ENCODE data around the gene CCDC187.

The CCDC187 gene

DNA sequence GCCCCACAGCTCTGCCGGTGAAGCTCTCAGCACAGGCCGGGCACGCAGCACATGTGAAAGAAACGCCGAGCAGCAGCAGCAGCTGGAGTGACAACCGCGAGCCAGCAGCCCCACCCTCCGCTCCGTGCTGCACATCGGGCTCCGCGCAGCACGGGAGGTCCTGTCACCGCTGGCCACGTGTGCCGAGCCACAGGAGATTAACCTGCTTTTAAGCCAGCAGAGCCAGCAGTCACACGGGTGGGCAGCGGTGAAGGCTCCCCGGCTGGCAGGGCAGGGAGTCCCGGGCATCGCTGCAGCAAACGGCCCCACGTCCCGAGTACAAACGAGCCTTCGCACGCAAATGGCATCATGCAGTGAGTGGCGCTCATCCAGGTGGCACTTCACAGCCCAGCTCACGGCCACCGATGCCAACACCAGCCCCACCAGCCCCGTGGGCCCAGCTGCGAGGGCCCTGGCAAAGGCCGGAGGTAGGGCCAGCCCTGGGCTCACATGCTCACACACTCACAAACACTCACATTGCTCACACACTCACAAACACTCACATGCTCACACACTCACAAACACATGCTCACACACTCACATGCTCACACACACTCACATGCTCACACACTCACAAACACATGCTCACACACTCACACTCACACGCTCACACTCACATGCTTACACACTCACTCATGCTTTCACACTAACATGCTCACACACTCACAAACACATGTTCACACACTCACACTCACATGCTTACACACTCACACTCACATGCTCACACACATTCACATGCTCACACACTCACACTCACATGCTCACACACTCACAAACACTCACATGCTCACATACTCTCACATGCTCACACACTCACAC is 11.1 kb downstream of the CCDC187 start:
- H3K4me3 ChIP-seq (ENCODE audit: low read length) = no peak overlapping the region
- TF ChIP-seq, protein P1, sequence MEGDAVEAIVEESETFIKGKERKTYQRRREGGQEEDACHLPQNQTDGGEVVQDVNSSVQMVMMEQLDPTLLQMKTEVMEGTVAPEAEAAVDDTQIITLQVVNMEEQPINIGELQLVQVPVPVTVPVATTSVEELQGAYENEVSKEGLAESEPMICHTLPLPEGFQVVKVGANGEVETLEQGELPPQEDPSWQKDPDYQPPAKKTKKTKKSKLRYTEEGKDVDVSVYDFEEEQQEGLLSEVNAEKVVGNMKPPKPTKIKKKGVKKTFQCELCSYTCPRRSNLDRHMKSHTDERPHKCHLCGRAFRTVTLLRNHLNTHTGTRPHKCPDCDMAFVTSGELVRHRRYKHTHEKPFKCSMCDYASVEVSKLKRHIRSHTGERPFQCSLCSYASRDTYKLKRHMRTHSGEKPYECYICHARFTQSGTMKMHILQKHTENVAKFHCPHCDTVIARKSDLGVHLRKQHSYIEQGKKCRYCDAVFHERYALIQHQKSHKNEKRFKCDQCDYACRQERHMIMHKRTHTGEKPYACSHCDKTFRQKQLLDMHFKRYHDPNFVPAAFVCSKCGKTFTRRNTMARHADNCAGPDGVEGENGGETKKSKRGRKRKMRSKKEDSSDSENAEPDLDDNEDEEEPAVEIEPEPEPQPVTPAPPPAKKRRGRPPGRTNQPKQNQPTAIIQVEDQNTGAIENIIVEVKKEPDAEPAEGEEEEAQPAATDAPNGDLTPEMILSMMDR (conservative IDR thresholded peaks at IDR 0.05; ENCODE audit: low read depth, low read length) = no peak

DNA sequence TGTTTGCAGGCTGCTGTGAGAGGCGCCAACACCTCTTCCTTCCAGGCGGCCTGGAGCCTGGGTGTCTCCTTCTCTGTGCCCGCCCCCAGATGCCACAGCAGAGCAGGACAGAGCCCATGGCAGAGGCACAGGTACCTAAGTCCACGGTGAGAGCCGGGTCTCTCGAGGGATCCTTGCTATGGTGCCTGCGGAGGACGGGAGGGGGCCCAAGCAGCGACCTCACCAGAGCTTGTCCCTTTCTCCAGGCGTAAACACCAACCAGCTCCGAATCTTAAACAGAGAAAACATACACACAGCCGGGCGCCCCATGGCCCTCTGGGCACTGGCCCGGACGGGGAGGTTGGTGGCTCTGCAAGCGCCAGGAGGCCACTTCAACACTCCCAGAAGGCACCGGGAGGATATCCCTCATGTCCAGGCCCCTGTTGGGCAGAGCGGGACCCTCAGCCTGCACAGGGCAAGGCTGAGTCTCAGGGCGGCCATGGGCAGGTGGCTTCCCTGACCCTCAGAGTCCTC is 11.8 kb downstream of the CCDC187 start:
- no peak for DNase-seq (ENCODE audit: low read depth)
- TF ChIP-seq, protein P1 (conservative IDR thresholded peaks at IDR 0.05; ENCODE audit: low read depth, low read length) = no peak
- no peak overlapping the region for H3K4me3 ChIP-seq (ENCODE audit: low read length)

More for the DNA sequence above, 11.1 kb downstream of the CCDC187 start:
- DNase-seq (ENCODE audit: low read depth) = no peak

DNA sequence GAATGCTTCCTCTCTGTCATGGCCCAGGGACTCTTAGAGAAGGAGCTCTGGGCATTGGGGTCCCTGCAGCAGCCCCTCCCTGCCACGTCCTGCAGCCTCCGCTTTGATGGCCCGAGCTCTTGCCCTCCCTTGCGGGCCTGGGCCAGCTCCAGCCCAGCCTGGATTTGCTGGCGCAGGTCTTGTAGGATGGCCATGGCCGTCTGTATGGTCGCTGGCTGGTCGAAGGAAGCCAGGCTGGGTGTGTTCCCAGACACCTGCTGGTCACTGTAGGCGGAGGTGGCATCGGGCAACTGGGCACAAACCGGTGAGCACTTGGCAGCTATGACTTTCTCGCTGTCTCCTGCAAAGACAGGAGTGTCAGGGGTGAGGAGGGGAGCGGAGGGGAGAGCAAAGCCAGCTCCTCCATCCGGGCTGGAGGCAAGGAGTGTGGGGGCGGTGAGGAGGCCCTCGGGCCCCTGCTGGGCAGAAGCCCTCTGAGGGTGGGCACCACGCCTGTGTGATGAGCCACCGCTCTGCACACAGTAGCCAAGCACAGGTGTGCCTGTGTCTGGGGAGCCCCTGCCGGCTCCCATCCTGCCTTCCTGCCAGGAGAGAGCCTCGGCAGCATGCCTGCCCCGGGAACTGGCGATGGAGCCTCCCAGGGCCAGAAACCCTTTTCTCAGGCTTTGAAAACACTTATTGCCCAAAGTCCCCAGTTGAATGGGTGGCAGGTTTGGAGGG is 12.4 kb downstream of the CCDC187 start:
- no peak overlapping the region for H3K4me3 ChIP-seq (ENCODE audit: low read length)
- DNase-seq (ENCODE audit: low read depth) = no peak
- TF ChIP-seq, protein P1 (conservative IDR thresholded peaks at IDR 0.05; ENCODE audit: low read depth, low read length) = no peak

DNA sequence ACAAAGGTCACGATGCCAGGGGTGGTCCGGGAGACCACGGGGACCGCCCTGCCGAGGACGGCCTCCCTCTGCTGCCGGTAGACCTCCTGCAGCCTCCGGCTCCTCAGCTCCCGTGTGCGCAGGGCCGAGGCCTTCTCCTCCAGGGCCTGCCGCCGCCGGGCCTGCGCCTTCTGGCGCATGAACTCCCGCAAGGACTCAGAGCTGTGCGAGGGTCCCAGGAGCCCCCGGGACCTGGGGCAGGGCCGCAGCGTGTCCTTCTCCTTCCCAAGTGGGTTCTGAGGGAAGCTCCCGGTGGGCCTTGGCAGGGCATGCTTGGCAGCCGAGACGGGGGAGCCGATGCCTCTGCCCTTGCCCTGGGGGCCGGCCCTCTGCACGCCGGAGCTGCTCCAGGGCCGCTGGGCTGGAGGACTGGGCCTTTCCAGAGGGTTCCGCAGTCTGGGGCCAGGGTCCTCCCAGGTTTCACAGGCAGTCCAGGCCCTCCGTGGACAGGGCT is 13.3 kb downstream of the CCDC187 start:
- DNase-seq (ENCODE audit: low read depth) = no peak
- no peak overlapping the region for H3K4me3 ChIP-seq (ENCODE audit: low read length)
- TF ChIP-seq, protein P1 (conservative IDR thresholded peaks at IDR 0.05; ENCODE audit: low read depth, low read length) = no peak

DNA sequence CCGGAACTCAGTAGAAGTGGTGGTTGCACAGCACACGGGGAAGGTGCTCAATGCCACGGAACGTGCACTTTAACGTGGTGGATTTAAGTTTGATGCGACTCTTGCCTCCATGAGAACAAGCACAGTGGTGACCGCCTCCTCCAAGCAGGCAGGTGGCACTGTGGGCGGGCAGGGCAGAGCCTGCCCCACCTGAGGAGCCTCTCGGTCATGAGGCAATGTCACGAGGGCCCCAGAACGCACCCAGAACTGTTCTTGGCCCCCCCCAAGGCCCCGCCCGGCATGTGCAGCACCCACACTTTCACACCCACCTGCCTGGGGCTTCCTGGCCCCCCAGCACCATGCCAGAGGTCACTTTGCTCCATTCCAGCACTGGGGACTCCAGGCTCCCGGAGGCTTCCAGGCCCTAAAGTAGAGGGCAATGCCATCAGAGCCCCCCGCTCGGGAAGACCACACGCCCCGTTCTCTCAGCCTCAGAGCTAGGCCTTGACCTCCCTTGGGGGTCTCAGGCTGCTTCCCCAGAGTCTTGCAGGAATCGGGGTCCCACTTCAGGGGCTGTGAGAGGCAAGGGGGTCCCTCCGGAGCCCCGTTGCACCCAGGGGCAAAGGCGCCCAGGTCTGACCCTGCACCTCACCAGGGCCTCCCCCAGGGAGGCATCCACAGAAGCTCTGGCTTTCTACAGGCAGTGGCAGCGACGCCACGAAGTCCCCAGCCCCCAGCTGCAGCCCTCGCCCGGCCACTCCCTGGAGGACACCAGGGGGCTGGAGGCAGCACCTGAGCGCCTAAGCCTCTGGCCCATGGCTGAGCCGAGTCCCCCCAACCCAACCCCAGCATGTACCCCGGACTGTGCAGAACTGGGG is 14.0 kb downstream of the CCDC187 start:
- TF ChIP-seq, protein P1 (conservative IDR thresholded peaks at IDR 0.05; ENCODE audit: low read depth, low read length) = no peak
- DNase-seq (ENCODE audit: low read depth) = no peak

DNA sequence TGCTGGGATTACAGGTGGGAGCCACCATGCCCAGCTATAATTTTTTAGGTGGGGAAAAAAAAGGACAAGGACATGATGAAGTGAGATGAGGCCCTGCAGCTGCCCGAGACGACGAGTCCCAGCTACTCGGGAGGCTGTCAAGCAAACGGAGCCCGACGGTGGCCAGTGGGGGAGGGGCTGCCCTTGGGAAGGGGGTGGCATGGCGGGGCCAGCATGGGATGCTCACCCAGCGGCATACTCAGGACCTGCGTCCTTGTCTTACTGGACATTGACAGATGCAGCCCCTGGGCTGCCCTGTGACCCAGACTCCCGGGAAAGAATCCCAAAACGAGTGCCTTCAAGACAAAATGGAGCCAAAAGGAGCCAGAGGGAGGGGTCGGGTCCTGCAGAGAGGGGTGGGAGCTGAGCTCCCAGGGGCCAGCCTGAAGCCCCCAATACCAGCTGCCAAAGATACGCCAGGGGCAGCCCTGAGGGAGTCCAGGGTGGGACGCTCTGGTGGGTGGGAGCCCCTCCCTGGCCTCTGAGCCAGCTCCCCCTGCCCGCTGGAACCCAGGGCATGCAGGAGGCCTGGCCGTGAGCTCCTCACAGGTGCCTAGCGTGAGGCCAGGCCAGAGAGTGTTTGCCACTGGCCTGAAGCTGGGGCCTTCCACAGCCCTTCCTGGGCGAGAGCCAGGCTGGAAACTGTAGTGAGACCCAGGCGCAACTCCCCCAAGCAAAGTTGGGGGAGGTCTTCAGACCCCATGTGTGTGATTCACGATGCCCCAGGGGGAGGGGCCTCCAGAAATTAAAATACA is 15.7 kb downstream of the CCDC187 start:
- no peak overlapping the region for H3K4me3 ChIP-seq (ENCODE audit: low read length)
- TF ChIP-seq, protein P1 (conservative IDR thresholded peaks at IDR 0.05; ENCODE audit: low read depth, low read length) = no peak
- DNase-seq (ENCODE audit: low read depth) = no peak

More for the DNA sequence above, 14.0 kb downstream of the CCDC187 start:
- no peak overlapping the region for H3K4me3 ChIP-seq (ENCODE audit: low read length)

Data from retinal pigment epithelial cell (primary cell).